GM18868 (cell line): ENCODE data around the gene CFAP74.

ENCODE experiments used
- ATAC-seq: cut with Tn5 transposase; IDR thresholded peaks from one replicate; pipeline ENCODE4 v1.9.1; 2021; ENCODE audit warnings: mild to moderate bottlenecking, moderate library complexity; ENCODE audit not compliant: unreplicated experiment

The CFAP74 gene

DNA sequence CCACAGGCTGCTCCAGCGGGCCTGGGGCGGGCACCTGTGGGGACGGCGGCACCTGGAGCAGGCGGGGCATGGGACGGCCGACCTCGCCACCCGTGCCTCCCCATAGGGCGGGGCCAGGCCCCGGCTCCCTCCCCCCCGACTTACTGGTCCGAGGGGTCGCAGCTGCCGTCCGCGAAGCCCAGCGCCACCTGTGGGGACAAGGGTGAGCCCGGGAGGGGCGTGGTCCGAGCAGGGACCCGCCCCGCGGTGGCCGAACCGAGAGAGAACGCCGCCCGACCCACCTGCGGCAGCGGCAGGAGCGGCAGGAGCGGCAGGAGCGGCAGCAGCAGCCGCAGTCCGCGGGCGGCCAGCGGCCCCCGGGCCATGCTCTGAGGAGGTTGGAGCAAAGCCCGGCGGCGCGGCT lies 84.7 kb downstream of the CFAP74 start, which contains the start of gene TMEM52:
Gene TMEM52, minus strand, starts transcription at position 379 of the 403 bp plus-strand sequence. Its CDS starts 14 bp downstream, at position 365.
- ATAC-seq = no peak

DNA sequence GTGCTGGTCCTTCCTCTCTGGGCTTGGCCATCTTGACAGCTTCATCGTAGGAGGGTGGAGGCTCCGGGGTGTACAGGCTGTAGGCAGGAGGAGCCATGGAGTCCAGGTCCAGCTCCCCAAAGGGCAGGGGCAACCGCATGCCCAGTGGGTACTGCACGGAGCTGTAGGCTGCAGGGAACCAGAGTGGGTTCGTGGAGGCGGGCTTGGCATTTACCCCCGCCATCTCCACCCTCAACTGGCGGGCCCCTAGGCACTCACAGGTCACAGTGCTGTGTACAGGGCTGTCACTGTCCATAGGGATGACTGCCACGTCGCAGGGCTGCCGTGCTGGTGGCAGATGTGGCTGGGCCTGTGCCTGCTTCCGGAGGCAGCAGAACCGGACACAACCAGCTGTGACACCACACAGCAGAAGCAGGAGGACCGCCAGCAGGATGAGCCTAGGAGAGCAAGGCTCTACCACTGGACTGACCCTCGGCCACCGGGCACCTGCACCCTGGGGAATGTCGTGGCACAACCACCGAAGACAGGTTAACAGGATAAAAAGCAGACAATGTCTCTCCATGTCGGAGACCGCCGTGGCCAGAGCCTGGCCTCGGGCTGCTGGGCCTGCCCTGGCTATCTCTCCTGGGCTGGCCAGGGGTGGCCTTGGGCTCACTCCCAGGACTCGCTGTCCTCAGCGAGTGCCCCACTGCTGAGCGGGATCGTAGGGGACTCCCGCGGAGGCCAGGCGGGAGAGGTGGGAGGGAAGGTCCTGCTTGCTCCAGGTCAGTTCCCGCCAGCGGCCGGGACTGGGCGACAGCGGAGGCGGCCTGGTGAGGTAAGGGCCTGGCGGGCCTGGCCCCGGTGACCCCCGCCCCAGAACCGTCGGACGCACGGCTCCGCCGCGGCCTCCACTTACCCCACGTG lies 85.3 kb downstream of the CFAP74 start:
- ATAC-seq = no peak

DNA sequence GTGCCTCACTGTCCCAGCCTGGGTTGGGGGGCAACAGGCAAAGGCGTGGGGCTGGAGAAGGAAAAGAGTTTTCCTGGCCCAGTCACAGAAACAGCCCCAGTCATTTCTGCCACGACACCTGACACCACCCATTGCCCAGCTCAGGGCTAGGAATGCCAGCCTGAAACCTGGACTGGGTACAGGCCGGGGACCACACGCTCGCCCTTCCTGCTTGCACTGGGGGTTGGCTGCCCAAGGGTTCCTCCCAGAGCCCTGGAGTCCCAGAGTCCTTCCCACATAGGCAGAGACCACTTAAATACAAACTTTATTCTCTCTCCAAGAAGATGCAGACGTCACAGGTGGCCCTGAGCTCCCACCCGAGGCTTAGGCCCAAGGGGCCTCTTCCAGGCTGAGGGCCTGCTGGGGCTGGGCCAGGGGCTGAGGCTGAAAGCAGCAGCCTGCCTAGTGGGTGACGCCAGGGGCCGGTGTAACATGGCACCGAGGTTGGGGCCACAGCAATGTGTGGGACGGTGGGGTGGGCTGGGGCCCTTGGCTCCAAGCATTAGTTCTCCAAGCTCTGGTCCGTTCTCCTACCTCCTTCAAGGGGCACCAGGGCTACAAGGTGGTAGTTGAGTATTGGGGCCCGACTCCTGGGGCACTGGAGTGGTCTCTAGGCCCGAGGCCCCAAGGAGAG lies 86.1 kb downstream of the CFAP74 start:
- ATAC-seq = no peak

DNA sequence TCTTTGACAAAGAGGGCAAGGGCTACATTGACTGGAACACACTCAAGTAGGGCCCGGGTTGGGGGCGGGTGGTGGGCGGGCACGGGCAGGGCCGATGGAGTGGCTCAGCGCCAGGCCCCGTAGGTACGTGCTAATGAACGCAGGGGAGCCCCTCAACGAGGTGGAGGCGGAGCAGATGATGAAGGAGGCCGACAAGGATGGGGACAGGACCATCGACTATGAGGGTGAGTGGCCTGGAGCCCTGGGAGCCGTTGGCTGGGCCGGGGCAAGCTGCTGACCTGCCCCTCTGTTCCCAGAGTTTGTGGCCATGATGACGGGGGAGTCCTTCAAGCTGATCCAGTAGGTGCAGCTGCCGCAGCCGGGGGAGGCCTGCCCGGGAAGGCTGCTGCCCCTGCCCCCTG lies 86.7 kb downstream of the CFAP74 start:
- no peak for ATAC-seq

DNA sequence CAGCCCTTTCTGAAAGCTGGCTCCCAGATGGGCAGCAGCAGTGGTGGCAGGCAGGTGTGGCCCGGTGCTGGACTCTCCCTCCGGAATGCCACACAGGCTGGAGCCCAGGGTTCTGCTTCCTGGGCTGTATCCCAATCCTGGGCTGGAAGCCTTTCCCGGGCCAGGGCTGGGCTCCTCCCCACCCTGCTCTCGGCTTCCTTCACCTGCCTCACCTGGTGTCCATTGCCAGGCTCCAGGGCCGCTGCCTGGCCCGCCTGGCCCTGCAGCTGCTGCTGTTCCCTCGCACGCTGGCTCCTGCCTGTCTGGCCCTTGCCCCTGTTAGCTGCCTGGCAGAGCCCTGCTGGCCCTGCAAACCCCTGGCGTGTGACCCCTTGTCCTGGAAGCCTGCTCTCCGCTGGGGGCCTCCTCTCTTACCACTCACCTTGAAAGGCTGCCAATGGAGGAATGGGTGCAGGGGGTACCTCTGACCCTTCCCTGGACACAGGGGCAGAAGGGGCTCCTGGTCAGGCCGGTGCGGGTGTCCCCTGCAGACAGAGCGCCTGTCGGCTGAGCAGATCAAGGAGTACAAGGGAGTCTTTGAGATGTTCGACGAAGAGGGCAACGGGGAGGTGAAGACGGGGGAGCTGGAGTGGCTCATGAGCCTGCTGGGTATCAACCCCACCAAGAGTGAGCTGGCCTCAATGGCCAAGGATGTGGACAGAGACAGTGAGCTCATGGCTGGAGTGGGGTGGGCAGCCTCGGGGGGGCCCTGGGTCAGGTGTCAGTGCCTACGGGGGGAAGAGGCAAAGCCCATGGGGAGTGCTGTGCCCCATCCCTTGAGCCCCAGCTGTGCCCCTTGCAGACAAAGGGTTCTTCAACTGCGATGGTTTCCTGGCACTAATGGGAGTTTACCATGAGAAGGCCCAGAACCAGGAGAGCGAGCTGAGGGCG lies 87.4 kb downstream of the CFAP74 start:
- ATAC-seq = no peak

DNA sequence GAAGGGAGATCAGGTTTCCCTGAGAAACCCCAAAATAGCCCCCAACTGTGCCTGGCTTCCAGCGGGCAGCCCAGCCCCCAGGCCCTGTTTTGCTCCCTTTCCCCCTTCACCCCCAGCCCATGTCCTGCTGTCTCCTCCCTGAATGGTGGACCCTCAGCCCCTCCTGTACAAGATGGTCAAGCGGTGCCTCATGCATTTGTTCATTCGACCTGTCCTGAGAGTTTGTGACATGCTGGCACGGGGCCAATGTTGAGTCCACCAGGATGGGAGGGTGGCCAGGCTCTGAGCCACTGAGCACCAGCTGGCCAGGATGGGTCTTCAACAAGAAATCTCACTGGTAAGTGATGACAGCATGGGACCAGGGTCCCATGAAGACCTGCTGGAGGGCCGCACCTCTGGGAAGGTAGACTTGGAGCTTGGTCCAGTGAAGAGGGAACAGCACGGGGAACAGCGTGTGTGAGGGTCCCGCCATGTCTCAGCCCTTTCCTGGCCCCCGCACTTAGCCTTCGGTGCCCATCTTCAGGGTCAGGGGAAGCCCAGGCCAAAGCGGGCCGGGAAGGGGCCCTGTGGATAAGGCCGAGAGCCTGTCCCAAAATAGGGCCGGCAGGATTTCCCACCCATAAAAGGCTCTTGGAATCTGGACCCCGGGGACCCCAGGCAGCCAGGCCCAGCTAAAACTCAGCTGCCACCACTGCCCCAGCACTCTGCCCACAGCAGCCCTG lies 88.5 kb downstream of the CFAP74 start, which contains the start of gene CALML6:
Gene CALML6, plus strand, starts transcription at position 290 of the 722 bp plus-strand sequence. Its CDS starts 21 bp downstream, at position 311.
- ATAC-seq = no peak

DNA sequence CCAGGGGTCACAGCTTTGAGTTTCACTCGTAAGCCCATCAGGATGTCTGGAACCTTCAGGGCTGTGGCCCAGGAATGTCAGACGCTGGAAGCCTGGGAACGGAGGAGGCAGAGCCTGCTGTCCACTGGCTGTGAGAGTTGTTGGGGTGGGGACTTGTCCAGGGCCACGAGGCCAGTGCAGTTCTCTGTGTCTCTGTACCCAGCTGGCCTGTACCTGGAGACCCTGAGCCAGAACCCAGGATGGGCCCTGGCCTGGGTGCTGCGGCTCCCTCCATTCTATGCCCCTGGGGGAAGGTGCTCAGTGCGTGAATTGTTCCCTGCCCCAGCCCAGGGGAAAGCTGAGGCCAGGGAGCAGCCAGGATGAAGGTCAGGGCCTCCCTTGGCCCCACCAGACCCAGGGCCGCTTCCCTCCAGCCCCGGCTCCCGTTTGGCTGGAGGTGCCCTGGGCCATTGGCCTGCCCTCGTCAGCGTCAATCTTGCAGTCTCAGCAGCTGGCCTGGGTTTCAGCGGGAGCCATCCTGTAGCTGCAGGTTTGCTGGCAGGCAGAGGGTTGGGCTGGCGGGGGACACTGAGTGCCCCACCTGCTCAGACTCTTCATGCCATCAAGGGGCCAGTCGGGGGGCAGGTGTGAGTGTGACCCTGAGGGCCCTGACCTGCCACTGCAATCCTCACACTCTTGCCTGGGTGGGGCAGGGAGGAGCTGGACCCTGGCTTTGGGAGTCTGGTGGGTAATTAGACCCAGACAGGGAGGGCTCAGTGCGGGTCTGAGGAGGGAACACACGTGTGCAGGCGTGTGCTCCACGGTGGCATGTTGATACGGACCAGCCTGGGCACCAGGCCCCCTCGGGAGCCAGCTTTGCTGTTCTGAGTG lies 89.2 kb downstream of the CFAP74 start:
- no peak for ATAC-seq

DNA sequence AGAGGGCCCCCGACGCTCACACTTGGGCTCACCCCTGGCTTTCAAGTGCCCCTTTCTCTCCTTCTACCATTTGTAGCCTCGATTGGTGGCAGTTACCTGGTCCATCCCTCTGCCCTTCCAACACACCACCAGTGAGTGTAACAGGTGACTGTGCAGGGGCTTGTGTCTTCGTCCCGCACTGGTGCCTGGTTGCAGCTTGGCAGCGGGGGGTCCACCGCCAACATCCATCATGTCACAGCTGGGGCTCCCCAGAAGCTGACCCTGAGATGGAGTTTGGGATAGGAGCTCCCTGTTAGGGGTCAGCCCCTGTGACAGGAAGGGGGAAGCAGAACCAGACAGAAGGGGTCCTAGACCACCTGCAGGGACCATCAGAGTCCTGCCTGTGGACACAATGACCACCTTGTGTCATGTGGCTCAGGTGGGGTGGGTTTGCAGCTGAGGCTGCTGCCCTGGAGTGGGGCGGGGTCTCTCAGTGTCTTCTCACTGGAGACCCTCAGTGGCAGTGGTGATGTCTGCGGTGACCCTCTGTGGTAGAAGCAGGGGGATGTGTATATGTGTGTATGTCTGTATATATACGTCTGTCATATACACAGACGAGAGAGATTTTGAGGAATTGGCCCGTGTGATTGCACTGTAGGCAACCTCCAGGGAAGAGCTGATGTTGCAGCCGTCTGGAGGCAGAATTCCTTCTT lies 92.1 kb downstream of the CFAP74 start:
- ATAC-seq = no peak

DNA sequence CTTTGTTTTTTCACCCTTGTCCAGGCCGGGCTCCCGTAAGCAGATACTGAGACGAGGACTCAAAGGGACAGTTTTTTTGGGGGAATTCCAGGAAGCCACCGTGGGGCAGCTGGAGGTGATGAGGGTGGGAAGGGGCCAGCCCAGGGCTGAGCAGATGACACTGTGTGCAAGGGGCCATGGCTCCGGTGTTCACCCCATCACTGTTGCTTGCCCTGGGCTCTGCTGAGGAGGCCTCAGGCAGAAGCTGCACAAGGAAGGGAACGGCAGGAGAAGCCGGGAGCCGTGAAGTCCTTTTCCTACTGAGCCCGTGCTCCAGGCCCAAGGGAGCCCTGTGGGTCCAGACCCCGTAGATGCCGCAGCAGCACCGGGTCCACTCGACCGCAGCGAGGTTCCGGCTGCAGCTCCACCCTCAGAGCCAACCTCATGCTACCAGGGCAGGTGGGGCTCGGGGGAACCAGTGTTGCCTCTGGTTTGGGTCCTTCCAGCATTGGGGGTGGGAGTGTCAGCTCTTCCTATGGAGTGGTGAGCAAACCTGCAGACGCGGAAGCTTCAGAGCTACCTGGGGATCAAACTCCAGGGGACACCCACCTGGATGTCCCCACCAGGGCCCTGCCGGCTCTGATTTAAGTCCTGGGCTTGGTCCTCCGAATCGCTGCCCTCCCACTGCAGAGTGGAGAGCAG lies 92.8 kb downstream of the CFAP74 start:
- no peak for ATAC-seq

DNA sequence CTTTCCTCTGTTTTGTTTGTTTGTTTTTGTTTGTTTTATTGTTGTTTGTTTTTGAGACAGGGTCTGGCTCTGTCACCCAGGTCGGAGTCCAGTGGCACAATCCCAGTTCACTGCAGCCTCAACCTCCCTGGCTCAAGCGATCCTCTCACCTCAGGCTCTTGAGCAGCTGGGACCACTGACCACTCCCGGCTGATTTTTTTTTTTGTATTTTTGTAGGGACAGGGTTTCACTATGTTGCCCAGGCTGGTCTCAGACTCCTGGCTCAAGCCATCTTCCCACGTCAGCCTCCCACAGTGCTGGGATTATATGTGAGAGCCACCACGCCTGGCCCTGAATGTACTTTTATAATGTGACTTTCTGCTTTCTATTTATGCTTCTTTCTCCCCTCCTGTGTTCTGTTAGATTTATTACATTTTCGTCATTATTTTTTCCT lies 93.5 kb downstream of the CFAP74 start:
- ATAC-seq = no peak

DNA sequence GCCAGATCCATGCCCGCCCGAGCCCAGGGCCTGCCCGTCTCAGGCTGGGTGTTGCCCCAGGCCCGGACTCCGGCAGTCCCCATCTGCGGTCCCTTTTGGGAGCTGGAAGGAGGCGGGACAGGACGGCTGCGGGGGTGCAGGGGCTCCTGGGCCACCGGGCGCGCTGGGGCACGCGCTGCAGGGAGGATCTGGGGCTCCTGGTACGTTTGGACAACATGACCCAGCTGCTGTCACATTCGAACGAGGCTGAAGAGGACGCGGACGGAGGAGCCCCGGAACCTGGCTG lies 95.1 kb downstream of the CFAP74 start:
- peak; percentile 17 for ATAC-seq

DNA sequence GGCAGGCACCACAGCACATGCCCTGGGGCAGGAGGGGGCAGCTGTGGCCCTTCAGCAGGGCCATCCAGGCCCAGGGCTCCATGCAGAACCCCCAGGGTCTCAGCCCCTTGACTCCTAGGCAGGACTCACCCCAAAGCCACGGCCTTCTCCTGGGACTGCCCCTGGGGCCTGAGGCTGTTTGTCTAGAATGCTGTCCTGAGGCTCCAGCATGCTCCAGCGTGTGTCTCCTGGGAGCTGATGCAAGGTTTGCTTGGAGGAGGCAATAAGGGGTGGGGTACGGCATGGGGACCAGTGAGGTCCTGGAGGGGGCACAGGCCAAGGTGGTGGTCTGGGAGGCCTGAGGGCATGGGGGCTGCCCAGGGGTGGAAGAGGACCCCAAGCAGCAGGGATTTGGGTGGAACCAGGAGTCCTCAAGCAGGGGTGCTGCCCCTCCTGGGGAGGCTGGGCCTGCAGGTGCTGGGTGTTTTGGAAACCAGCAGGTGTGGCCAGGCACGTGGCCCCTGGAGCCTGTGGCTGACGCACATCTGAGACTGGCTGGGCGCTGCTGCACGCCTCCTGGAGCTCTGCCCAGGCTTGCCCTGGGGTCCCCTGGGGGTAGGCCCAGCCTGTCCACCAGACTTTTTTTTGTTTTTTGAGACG lies 96.4 kb downstream of the CFAP74 start:
- no peak for ATAC-seq

DNA sequence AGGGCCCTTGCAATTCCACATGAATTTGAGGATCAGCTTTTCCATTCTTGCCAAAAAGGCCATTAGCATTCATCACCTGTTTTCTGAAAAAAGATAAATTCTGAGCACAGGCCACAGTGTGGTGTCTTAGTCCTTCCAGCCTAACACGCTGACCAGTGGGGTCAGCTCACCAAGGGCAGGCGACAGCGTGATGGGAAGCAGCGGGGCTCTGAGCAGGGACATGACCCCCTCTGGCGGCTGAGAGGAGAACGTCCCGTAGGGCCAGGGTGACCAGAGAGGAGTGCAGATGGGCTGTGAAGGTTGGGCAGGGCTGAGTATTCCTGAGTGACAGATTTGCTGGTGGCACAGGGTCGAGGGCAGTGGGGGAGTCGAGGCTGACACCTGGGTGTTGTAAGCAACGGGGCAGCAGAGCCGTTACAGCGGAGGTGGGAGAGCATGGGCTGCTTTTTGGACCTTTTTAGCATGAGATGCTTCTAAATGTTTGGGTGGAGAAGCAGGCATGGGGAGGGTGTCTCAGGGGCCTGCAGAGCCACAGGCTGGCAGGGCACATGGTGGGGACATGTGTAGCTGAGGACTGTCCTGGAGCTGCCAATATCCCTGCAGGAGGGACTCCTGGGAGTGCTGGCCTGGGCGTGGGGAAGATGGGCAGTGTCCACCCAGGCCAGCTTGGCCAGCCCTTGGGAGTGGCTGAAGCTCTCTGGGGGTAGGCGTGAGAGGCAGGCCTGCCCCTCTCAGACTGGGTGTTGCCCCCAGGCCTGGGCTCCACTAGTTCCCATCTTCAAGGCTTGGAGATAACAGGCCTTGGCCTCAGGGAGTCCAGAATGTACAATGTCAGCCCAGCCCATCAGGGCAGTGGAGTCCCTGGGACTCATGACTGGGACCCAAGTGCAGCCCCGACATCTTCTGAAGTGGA lies 97.1 kb downstream of the CFAP74 start:
- no peak for ATAC-seq

DNA sequence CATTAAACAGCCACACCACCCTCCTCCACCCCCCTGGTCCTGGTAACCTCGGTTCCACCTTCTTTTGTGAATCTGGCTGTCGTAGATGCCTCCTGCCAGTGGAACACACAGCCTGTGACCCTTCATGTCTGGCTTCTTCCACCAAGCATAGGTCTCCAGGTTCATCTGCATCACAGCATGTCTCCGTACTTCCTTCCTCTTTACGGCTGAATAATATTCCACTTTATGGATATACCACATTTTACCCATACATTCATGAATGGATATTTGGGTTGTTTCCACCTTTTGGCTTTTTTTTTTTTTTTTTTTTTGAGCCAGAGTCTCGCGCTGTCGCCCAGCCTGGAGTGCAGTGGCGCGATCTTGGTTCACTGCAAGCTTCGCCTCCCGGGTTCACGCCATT lies 100.4 kb downstream of the CFAP74 start:
- no peak for ATAC-seq

DNA sequence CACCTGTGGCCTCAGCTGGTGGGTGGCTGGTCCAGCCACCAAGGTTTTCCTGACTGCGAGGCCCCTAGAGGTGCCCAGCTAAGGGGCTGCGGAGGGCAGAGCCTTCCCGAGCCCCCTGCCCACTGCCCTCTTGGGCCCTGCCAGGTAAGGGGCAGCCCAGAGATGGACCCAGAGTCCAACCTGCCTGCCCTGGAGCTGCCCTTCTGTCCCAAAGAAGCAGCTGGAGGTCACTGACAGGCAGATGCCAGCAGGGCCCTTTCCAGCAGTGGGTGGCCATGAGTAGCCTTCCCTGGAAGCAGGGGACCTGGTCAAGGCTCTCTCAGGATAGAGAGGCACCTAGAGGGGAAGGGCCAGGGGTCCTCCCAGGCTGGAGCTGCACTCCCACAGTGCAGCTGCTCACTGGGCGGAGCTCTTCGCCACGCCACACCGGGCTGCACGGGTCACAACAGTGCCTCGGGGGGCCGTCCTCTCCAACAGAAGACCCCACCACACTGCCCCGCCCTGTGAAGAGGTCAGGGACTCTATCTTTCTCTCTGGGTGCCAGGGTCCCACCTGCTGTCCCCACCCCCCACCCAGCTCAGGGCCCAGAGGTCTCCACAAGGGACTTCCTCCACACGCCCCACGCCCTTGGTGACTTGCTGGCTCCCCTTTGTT lies 101.8 kb downstream of the CFAP74 start:
- ATAC-seq = no peak

DNA sequence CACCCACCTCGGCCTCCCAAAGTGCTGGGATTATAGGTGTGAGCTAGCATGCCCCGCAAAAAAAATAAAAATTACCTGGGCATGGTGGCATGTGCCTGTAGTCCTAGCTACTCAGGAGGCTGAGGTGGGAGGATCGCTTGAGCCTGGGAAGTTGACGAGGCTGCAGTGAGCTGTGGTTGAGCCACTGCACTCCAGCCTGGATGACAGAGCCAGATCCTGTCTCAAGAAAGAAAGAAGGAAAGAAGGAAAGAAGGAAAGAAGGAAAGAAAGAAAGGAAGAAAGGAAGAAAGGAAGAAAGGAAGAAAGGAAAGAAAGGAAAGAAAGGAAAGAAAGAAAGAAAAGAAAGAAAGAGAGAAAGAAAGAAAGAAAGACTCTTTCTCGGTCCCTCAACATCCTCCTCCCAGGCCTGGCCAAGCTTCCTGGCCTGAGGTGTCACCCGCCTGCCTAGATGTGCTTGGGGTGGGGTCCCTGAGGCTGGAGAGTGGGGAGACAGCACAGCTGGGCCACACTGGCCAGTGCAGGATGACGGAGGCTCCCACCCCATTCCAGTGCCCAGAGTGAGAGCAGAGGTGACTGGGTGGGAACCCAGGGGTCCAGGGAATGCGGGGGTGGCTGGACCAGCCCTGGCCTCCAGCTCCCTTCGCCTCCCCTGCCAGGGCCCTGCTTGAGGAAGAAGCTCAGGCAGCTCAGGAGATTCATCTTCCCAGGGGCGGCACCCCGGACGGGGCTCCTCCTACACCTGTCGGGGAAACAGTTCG lies 102.5 kb downstream of the CFAP74 start:
- ATAC-seq = no peak
